Measurements from ENCODE around the gene MYO1A. TPM values are rescaled to one million over a fixed set of nuclear protein-coding genes. Genes with fewer than 3 reads are reported as not detected.
"Not testable (repeated sequence)": the region's sequence is repeated elsewhere in the genome, so short reads cannot be mapped to it uniquely, and the experiment has no call there.

Gene MYO1A
- total RNA-seq, 1 experiment from 2014 or later = not detected

DNA sequence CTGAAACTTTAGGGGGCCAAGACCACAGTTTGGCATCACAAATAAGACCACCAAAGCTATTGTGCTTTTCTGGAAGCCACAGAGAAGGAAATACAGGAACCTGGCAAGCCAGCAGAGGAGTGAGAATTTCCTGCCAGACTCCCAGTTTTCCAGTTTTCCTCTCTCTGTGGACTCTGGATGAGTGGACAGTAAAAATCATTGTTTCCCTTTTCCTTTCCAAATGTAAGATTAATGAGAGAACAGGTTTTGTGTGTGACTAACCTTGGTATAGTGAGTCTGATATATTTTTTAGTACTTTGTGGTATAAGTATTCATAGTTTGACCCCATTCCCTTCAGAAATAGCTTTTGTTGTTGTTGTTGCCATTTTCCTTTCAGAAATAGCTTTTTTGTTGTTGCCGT lies 31.0 kb downstream of the MYO1A start:
- DNase-seq (ENCODE audit: low read depth) = no peak

DNA sequence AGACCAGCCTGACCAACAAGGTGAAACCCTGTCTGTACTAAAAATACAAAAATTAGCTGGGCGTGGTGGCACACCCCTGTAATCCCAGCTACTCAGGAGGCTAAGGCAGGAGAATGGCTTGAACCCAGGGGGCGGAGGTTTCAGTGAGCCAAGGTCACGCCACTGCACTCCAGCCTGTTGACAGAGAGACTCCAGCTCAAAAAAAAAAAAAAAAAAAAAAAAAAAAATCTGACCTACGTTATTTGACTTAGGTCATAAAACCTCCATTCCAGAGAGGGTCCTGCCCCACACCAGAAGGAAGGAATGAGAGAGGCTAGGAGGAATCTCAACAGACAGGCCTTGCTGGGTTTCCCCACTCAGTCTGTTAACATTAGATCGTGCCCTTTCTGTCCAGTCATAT lies 31.6 kb downstream of the MYO1A start:
- not testable (repeated sequence) for DNase-seq (ENCODE audit: low read depth)

DNA sequence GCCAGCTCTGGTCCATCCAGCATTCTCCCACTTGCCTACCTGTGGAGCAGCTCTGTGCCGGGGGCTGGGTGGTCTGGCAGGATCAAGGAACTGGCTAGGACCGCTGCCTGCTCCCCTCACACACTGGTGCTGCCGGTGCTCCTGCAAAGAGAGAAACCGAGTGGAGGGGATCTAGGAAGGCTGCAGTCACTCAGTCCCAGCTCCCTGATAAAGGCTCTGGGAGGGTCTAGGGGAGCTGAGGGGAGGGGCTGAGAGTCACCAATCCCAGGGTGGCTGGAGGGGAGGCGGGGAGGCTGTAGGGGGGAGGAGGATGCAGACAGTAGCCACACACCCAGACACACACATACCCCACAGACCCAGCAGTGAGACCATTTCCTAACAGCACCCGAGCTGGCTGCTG lies 33.6 kb downstream of the MYO1A start, which contains the start of gene TAC3:
TSS of gene TAC3 (minus strand) at position 182 of the 400 bp plus-strand sequence. CDS start 732 bp downstream, outside the sequence.
- no peak for DNase-seq (ENCODE audit: low read depth)

DNA sequence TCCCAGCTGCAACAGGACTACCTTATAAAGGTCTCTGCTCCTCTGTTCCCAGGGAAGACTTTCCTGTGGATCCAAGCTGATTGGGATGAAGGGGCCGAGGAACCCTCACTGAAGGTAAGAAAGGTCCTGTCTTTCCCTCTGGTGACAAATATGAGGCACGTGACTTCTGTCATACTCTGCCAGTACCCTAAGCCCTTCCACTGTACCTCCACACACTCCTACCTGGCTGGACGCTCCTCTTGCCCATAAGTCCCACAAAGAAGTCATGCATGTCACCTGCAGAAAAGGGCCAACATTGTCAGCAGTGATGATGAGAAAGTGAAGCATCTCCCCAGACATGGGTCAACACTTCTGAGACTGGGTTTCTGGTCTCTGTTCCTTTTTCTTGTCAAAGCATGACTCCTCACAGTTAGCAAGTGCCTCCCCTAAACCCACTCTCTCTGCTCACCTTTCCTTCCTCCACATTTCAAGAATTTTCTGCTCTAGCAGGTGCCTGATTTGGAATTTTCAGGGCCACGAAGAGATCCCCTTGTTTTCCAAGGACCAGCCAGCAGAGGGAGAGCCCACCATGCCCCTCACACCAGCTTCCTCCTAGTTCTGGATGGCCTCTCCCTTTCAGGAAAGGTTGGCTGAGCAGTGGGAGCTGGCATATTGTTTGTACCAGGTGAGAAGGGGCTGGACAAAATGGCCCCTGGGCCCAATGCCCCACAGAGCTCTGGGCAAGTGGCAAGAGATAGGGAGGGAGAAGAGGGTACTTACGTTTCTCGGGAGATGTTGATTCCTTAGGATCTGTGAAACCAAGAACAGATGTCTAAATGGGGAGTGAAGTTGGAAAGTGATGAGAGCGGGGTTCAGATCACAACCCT lies 37.1 kb downstream of the MYO1A start:
- DNase-seq (ENCODE audit: low read depth) = no peak

- DNase-seq (ENCODE audit: low read depth) = no peak
These were observed 38.2 kb downstream of the MYO1A start for GRCh38 chr12:57011438-57012424.

DNA sequence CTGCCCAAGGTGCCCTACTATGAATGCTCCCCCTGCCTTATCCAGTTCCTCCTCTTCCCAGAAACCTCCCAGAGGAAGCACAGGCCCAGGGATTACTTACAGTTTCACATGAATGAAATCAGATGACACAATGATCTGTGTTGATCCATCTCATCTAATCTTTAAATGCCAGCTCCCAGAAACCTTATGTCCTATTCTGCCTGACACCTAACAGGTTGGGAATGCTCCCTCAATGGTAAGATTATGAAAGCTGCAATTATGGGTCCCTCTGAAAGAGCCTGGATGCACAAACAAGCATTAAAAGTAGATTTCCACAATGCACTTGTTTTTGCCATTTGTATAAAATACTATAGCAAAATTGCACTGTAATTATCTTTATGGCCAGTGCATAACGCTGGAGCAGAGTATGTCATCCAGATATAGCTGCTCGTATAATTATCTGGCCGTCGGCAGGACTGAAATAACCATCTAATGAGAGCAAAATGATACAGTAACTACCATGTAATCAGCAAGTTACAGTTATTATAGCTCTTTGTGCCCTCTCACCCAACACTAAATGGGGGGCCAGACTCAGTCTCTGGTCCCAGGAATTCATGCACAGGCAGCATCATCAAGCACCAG lies 39.2 kb downstream of the MYO1A start:
- no peak for DNase-seq (ENCODE audit: low read depth)

- DNase-seq (ENCODE audit: low read depth) = no peak
These were observed 39.8 kb downstream of the MYO1A start for GRCh38 chr12:57009949-57010626.

DNA sequence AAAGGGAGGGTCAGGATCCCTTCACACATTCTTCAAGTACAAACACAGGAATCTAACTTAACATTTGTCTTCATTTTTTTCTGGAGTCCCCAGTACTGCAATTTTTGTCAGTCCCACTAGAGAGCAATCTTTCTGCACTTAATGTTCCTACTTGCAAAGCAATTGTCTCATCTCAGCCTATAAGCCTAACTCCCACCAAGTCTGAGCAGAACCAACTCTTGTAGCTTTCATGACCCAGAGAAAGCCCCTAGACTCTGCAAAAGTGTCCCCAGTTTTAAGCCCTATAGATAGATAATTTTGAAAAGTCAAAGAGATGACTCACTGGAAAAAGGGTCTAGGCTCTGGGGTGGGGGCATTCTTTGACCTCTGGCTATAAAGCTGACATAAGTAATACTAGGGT lies 41.8 kb downstream of the MYO1A start:
- peak; percentile 41 for DNase-seq (ENCODE audit: low read depth)

GRCh38 chr12:57006809-57007475 lies 43.0 kb downstream of the MYO1A start:
- no peak for DNase-seq (ENCODE audit: low read depth)

- peak; percentile 80 for DNase-seq (ENCODE audit: low read depth)
These were observed 43.7 kb downstream of the MYO1A start, which contains the start of gene ZBTB39 for GRCh38 chr12:57005980-57006808. ZBTB39 (minus strand) TSS chr12:57006546; CDS start chr12:57004917, 1,629 bp downstream.

DNA sequence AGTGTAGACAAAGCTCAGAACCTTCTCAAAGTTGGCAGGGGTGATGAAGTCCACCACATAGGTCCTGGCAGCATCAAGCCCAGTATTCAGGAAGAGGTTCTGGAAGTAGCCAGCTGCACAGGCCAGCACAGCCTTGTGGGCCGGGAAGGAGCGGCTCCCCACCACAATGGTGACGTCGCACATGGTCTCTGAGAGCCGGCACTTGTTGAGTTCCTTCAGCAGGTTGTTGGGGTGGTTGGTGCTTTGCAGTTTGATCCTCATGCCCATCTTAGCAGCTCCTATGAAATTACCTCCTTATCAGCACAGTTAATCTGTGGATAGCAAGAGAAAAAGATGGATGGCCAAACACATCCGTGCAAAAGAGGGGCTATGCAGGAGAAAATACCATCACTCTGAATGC lies 45.3 kb downstream of the MYO1A start:
- no peak for DNase-seq (ENCODE audit: low read depth)

DNA sequence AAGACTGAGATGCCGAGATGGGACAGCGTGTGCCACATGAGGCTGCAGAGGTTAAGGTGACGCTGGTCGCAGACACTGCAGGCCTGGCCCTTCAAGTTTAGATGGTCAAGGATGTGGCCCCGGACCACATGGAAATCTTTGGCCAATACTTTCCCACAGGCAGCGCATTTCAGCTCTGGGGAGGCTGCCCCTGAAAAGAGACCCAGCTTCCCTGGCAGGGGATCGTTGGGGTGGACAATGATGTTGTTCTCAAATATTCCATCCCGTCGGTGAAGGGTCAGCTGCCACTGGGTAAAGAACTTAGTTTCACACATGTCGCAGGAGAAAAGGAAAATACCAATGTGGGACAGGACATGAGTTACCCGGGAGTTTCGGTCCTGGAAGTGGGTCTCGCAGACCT lies 46.5 kb downstream of the MYO1A start:
- no peak for DNase-seq (ENCODE audit: low read depth)

GRCh38 chr12:57001448-57001906 lies 48.5 kb downstream of the MYO1A start:
- DNase-seq (ENCODE audit: low read depth) = peak; percentile 57

DNA sequence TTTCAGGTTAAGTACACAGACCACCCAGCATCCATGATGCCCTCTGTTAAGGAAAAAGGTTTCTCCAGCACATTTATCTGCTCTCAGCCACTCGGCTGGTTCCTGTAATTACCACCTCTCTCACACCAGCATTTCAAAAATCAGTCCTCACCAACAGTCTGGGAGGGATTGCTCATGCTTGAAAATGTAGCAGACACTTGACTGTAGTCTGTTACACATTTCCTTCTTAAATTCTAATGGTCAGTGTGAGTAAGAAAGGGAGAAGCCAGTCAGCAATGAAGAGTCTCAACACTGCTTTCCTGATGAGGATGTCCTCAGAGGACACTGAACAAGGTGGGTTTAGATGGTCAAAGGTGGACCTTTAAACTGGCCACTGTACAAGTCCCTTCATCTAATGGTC lies 49.5 kb downstream of the MYO1A start:
- DNase-seq (ENCODE audit: low read depth) = no peak

DNA sequence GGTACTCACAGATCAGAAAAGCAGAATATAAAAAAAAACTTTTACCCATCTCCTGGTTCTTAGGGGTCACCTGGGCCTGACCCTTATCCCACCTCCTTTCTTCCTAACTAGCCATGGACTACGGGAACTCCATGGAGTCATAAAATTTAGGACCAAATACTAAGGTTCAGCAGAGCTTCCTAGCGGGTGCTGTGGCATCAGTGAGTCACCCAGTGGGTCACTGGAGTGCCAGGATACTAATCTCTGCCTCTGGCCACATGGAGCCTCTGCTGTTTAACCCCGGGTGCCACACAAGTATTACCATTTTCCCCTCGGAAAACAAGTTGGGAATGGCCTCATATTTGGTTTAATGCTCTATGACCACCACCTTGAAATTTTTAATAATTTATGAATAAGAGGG lies 50.5 kb downstream of the MYO1A start:
- DNase-seq (ENCODE audit: low read depth) = no peak

DNA sequence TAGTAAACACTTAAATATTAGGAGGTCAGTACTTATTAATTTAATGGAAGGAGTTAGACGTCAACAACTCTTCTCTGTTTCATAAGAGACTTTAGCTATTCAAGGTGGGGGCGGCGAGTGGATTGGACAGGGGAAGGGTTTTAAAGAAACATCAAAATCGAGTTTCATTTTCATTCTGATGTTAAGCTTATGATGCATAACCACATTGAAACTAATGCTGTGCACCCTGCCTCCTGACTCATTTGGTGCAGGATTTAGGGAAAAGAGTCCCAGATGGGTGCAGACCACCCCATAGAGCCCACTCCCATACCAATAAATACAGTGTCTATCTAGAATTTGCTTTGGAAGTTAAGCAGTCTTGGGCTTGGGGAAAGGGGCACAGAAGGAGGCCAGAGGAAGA lies 50.9 kb downstream of the MYO1A start:
- DNase-seq (ENCODE audit: low read depth) = no peak

GRCh38 chr12:56998316-56998715 lies 51.6 kb downstream of the MYO1A start:
- DNase-seq (ENCODE audit: low read depth) = no peak

- DNase-seq (ENCODE audit: low read depth) = no peak
These were observed 53.0 kb downstream of the MYO1A start for GRCh38 chr12:56996793-56997545.

- DNase-seq (ENCODE audit: low read depth) = no peak
These were observed 53.9 kb downstream of the MYO1A start for GRCh38 chr12:56995930-56996496.

All from Daoy (cell line).